ENCODE data around the gene OR2AG2.

DNA sequence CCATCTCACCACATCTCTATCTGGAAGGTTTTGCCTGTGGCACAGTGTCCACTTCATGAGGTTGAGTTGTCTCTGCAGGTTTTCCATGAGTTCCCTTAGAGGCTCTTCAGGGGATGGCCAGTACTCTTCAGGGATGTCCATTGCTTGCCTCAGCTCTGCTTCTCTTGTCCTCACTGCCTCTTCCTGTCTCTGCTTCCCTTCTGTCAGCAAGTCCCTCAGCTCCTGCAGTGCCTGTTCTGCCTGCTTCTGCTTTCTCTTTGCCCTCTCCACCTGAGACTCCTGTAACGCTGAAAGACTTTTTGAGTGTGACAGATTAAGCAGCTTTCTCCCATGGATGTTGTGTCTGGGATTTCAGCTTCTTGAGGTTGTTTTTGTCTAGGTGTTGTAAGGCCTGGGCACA lies 50.4 kb downstream of the OR2AG2 start:
- TF ChIP-seq, protein P1, sequence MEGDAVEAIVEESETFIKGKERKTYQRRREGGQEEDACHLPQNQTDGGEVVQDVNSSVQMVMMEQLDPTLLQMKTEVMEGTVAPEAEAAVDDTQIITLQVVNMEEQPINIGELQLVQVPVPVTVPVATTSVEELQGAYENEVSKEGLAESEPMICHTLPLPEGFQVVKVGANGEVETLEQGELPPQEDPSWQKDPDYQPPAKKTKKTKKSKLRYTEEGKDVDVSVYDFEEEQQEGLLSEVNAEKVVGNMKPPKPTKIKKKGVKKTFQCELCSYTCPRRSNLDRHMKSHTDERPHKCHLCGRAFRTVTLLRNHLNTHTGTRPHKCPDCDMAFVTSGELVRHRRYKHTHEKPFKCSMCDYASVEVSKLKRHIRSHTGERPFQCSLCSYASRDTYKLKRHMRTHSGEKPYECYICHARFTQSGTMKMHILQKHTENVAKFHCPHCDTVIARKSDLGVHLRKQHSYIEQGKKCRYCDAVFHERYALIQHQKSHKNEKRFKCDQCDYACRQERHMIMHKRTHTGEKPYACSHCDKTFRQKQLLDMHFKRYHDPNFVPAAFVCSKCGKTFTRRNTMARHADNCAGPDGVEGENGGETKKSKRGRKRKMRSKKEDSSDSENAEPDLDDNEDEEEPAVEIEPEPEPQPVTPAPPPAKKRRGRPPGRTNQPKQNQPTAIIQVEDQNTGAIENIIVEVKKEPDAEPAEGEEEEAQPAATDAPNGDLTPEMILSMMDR (IDR thresholded peaks at IDR 0.05), result no peak
- TF ChIP-seq SIN3A (IDR thresholded peaks at IDR 0.05; ENCODE audit: borderline replicate concordance, insufficient read depth, low read depth, low read length) (no peak), REST (IDR thresholded peaks at IDR 0.05; ENCODE audit: insufficient read depth in 1 of 2, low read depth in 2 of 2, low read length in 1 of 2) (no peak), POLR2AphosphoS5 (IDR thresholded peaks at IDR 0.05; ENCODE audit: low read depth, low read length) (no peak), TCF7L2 (IDR thresholded peaks at IDR 0.05; ENCODE audit: low read depth, low read length) (no peak)

Measured in Panc1 (cell line).